Endothelial cell (in vitro differentiated cells): Measurements from ENCODE around the gene CLDN15. TPM values are rescaled to one million over a fixed set of nuclear protein-coding genes. Genes with fewer than 3 reads are reported as not detected.
"Not testable (repeated sequence)": the region's sequence is repeated elsewhere in the genome, so short reads cannot be mapped to it uniquely, and the experiment has no call there.

Source experiments
- DNase-seq: peaks from one replicate; pipeline ENCODE4 v3.0.0; 2021; ENCODE audit warnings: low spot score
- H3K27ac Mint-ChIP-seq: one replicate; pipeline ENCODE4 v1.8.0; 2021; ENCODE audit warnings: mixed read lengths, inconsistent platforms; ENCODE audit not compliant: unreplicated experiment
- H3K27me3 Mint-ChIP-seq: one replicate; pipeline ENCODE4 v1.8.0; 2021; ENCODE audit warnings: mild to moderate bottlenecking, moderate library complexity, mixed read lengths, inconsistent platforms; ENCODE audit not compliant: unreplicated experiment
- H3K36me3 Mint-ChIP-seq: one replicate; pipeline ENCODE4 v1.8.0; 2021; ENCODE audit warnings: mild to moderate bottlenecking, low read depth, mixed read lengths, inconsistent platforms; ENCODE audit not compliant: unreplicated experiment
- H3K4me1 Mint-ChIP-seq: one replicate; pipeline ENCODE4 v1.8.0; 2021; ENCODE audit warnings: mild to moderate bottlenecking, mixed read lengths, inconsistent platforms; ENCODE audit not compliant: unreplicated experiment
- H3K4me3 Mint-ChIP-seq: one replicate; pipeline ENCODE4 v1.8.0; 2021; ENCODE audit warnings: mild to moderate bottlenecking, mixed read lengths, inconsistent platforms; ENCODE audit not compliant: unreplicated experiment
- H3K9me3 Mint-ChIP-seq: one replicate; pipeline ENCODE4 v1.8.0; 2021; ENCODE audit warnings: mixed read lengths, inconsistent platforms; ENCODE audit not compliant: unreplicated experiment
- total RNA-seq: library from RNA; stranded (reverse); fragmentation: NEBNext Ultra II Directional; extraction: Animal tissue kit (Norgen Biotek cat#: 25700); gene quantifications from one replicate; pipeline ENCODE4 v1.2.1, GENCODE V29; 2021; ENCODE audit not compliant: unreplicated experiment
- TF ChIP-seq, protein P1 (sequence below): fragments of 200-600 bp; sonication (generic); IDR thresholded peaks from one replicate; pipeline ENCODE4 v1.5.0; 2021; ENCODE audit warnings: antibody characterized with exemption; ENCODE audit not compliant: unreplicated experiment

CLDN15 gene
- total RNA-seq, 1 donor from 2014 or later, result 10.5 TPM

DNA sequence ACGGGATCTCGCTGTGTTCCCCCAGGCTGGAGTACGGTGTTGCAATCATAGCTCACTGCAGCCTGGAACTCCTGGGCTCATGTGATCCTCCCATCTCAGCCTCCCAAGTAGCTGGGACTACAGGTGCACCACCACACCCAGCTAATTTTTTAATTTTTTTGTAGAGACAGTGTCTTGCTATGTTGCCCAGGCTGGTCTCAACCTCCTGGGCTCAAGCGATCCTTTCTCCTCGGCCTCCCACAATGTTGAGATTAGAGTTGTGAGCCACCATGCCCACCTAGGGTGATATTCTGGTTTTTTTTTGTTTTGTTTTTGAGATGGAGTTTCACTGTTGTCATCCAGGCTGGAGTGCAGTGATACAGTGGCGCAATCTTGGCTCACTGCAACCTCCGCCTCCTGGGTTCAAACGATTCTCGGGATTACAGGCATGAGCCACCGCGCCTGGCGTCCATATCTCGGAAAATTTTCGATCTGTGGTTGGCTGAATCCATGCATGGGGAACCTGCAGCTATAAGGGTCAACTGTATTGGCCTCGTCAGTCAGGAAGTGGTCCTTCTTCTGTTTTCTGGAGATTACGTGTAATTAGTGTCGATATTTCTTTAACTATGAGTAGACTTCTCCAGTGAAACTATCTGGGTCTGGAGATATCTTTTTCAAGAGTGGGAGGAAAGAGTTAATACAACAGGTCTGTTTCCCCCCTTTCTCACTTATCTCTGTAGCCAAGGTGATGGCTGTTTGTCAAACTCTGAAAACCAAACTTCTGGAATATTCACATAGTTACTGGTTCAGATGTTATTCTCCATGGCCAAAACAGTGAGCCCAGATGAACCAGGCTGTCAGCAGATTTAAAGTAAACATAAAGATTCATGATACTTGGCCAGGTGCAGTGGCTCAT, 28.3 kb upstream of the CLDN15 start:
- Mint-ChIP-seq H3K27me3 (peaks cover 5% of the 10 kb centered on the region), H3K9me3 (no peaks in the 10 kb centered on the region), H3K36me3 (no peaks in the 10 kb centered on the region), H3K27ac (no peak overlapping the region), H3K4me3 (no peak overlapping the region), H3K4me1 (no peaks in the 10 kb centered on the region)
- TF ChIP-seq, protein P1, sequence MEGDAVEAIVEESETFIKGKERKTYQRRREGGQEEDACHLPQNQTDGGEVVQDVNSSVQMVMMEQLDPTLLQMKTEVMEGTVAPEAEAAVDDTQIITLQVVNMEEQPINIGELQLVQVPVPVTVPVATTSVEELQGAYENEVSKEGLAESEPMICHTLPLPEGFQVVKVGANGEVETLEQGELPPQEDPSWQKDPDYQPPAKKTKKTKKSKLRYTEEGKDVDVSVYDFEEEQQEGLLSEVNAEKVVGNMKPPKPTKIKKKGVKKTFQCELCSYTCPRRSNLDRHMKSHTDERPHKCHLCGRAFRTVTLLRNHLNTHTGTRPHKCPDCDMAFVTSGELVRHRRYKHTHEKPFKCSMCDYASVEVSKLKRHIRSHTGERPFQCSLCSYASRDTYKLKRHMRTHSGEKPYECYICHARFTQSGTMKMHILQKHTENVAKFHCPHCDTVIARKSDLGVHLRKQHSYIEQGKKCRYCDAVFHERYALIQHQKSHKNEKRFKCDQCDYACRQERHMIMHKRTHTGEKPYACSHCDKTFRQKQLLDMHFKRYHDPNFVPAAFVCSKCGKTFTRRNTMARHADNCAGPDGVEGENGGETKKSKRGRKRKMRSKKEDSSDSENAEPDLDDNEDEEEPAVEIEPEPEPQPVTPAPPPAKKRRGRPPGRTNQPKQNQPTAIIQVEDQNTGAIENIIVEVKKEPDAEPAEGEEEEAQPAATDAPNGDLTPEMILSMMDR, result no peak
- DNase-seq, result no peak

- H3K36me3 Mint-ChIP-seq, H3K27me3 Mint-ChIP-seq, H3K4me3 Mint-ChIP-seq, H3K9me3 Mint-ChIP-seq, H3K4me1 Mint-ChIP-seq, H3K27ac Mint-ChIP-seq, DNase-seq: not testable (repeated sequence)
Observed at GRCh38 chr7:101264102-101264706, 26.6 kb upstream of the CLDN15 start.

DNA sequence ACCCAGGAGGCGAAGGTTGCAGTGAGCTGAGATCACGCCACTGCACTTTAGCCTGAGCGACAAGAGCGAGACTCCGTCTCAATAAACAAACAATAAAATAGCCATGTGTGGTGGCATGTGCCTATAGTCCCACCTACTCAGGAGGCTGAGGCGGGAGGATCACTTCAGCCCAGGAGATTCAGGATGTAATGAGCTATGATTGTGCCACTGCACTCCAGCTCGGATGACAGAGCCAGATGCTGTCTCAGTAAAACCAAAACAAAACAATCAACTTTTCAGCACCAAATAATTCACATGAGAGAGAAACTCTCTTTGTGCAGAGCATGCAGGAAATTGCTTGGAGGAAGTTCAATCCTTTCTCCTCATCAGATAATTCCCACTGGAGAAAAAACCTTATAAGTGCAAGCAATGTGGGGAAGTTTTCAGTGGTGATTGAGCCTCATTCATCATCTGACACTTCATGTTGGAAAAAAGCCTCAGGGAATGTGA, 20.7 kb upstream of the CLDN15 start:
- TF ChIP-seq, protein P1, result no peak
- H3K36me3 Mint-ChIP-seq, result no peaks in the 10 kb centered on the region

DNA sequence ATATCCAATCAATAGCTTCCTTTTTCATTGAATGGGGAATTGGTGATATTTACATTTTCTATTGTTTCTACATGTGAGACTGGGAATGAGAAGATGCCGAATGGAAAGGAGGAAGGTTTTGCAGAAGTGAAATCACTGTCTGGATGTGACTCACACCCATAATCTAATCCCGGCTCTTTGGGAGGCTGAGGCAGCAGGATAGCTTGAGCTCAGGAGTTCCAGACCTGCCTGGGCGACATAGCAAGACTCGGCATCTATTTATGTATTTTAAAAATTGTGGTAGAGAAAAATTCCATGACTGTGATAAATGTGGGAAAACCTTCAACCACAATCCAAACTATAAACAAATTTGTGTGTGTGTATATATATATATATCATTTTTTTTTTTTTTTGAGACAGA, 18.2 kb upstream of the CLDN15 start:
- DNase-seq, result no peak
- H3K27ac Mint-ChIP-seq, result no peak overlapping the region
- H3K27me3 Mint-ChIP-seq, result peaks cover 2% of the 10 kb centered on the region
- H3K9me3 Mint-ChIP-seq, result no peaks in the 10 kb centered on the region
- H3K4me3 Mint-ChIP-seq, result no peak overlapping the region
- H3K36me3 Mint-ChIP-seq, result no peaks in the 10 kb centered on the region
- peaks cover 11% of the 10 kb centered on the region for H3K4me1 Mint-ChIP-seq
- TF ChIP-seq, protein P1, result no peak

More for the DNA sequence above, 20.7 kb upstream of the CLDN15 start:
- Mint-ChIP-seq H3K9me3 (no peaks in the 10 kb centered on the region), H3K27ac (no peak overlapping the region), H3K4me1 (peaks cover 3% of the 10 kb centered on the region), H3K4me3 (no peak overlapping the region), H3K27me3 (peaks cover 2% of the 10 kb centered on the region)
- no peak for DNase-seq

DNA sequence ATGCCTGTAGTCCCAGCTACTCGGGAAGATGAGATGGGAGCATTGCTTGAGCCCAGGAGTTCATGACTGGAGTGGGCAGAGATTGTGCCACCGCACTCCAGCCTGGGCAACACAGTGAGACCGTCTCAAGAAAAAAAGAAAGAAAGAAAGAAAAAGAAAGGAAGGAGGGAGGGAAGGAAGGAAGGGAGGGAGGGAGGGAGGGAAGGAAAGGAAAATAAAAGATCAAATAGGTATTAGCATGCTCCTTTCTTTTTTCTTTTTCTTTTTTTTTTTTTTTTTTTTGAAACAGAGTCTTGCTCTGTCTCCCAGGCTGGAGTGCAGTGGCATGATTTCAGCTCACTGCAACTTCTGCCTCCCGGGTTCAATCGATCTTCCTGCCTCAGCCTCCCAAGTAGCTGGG, 15.6 kb upstream of the CLDN15 start:
- H3K27ac Mint-ChIP-seq, H3K27me3 Mint-ChIP-seq, H3K9me3 Mint-ChIP-seq, H3K4me1 Mint-ChIP-seq, H3K4me3 Mint-ChIP-seq, DNase-seq, H3K36me3 Mint-ChIP-seq: not testable (repeated sequence)
